HepG2 (cell line): ENCODE data around the gene C1orf21.

Experiments
- BHLHE40 ChIP-seq: IDR thresholded peaks from 2 replicates; pipeline ENCODE4 v1.6.1; 2011; ENCODE audit warnings: low read length, improper control_type of control experiment
- SMC3 ChIP-seq: IDR thresholded peaks from 2 replicates; pipeline ENCODE4 v1.6.1; 2011; ENCODE audit warnings: low read length, improper control_type of control experiment
- TF ChIP-seq, protein P1 (sequence below): sonication (generic); formaldehyde crosslinking; IDR thresholded peaks from 2 replicates; pipeline ENCODE4 v1.8.1; 2022; ENCODE audit warnings: low read depth, mild to moderate bottlenecking, missing genetic modification reagents

DNA sequence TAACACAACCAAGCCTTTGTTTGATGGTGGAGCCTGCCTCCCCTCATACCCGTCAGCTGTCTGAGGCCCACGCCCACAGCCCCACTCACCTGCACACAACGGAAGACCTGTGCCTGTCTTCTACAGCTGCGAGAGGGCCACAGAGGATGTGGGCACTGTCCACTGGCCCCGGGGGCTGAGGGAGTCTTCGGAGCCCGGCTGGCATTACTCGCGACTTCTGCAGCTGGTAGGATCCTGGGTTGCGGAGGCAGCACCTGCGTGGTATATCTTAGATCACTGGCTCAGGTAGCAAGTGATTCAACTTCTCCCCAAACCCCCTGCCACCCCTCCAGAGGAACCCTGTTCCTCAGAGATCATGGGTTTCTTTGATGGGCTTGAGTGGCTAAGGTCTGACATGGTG lies 257.9 kb downstream of the C1orf21 start:
- TF ChIP-seq SMC3 = no peak
- TF ChIP-seq BHLHE40 = no peak
- TF ChIP-seq, protein P1, sequence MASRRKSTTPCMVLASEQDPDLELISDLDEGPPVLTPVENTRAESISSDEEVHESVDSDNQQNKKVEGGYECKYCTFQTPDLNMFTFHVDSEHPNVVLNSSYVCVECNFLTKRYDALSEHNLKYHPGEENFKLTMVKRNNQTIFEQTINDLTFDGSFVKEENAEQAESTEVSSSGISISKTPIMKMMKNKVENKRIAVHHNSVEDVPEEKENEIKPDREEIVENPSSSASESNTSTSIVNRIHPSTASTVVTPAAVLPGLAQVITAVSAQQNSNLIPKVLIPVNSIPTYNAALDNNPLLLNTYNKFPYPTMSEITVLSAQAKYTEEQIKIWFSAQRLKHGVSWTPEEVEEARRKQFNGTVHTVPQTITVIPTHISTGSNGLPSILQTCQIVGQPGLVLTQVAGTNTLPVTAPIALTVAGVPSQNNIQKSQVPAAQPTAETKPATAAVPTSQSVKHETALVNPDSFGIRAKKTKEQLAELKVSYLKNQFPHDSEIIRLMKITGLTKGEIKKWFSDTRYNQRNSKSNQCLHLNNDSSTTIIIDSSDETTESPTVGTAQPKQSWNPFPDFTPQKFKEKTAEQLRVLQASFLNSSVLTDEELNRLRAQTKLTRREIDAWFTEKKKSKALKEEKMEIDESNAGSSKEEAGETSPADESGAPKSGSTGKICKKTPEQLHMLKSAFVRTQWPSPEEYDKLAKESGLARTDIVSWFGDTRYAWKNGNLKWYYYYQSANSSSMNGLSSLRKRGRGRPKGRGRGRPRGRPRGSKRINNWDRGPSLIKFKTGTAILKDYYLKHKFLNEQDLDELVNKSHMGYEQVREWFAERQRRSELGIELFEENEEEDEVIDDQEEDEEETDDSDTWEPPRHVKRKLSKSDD = no peak
